Measurements from ENCODE around the gene ADPRHL1.
A peak's percentile ranks its signal among the peaks of the same experiment; 100 is the strongest.
"Not testable (repeated sequence)": the region's sequence is repeated elsewhere in the genome, so short reads cannot be mapped to it uniquely, and the experiment has no call there.

The ADPRHL1 gene

DNA sequence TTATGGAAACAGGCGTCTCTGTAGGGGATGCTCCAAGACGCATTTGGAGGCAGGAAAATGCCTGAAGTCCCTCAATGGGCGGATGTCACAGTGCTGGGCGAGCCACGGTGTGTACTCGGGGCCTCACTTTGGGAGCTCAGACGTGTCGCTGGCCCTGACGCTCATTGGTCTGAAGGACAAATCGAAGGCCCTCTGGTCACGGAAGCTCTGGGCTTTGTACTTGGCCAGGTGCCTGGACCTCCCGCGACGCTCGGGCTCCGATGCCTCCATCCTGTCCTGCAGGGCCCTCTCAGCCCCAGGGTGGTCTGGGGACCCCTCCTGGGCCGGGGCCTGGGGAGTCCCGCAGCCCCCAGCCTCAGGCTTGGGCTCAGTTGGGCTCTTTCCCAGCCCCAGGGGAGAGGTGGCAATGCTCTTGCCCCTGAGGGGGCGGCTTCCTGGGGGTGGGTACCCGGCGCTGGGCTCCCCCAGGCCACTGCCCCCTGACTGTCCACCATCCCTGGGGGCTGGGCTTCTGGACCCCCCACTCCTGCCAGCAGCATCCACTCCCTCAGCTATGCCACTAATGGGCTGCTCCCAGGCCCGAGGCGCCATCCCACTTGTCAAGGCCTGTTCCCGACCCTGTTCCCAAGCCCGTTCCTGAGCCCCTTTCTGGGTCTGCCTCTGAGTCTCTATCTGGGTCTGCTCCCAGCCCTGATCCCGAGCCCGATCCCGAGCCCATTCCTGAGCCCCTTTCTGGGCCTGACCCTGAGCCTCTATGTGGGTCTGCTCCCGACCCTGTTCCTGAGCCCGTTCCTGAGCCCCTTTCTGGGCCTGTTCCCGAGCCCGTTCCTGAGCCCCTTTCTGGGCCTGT is 49.8 kb downstream of the ADPRHL1 start:
- no peak for DNase-seq (ENCODE audit: low read depth in 3 of 3)

DNA sequence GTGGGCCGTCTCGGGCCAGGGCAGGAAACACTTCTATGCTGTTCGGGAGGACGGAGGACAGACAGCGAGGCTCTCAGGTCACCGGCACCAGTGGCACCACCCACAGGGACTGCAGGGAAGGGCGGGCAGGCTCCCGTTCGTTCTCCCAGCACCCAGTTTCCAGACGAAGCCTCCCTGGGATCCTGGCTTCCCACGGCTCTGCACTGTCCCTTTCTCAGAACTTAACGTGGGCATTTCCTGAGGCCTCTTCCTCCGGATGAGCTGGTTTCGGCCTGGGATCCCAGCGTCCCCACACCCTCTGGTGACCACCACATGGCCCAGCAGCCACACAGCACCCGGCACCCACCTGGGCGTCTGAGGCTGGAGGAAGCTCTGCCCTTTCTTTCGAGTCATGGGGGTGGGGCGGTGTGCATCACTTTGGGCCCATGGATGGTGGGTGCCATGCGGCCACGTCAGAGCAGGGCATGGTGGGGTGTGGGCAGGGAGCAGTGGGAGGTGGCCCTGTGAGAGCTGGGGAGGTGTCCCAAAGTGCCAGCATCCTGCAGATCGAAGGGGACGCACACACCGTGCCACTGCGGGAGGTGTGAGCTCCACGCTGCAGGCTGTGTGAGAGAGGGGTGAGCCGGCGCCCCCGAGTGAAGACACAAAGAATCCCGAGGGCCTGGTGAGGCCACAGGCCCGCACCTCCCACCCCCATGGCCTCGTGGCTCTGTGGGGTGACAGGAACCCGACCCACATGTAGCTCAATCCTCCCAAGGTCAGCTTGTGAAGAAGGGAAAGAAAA is 50.6 kb downstream of the ADPRHL1 start:
- no peak for DNase-seq (ENCODE audit: low read depth in 3 of 3)

DNA sequence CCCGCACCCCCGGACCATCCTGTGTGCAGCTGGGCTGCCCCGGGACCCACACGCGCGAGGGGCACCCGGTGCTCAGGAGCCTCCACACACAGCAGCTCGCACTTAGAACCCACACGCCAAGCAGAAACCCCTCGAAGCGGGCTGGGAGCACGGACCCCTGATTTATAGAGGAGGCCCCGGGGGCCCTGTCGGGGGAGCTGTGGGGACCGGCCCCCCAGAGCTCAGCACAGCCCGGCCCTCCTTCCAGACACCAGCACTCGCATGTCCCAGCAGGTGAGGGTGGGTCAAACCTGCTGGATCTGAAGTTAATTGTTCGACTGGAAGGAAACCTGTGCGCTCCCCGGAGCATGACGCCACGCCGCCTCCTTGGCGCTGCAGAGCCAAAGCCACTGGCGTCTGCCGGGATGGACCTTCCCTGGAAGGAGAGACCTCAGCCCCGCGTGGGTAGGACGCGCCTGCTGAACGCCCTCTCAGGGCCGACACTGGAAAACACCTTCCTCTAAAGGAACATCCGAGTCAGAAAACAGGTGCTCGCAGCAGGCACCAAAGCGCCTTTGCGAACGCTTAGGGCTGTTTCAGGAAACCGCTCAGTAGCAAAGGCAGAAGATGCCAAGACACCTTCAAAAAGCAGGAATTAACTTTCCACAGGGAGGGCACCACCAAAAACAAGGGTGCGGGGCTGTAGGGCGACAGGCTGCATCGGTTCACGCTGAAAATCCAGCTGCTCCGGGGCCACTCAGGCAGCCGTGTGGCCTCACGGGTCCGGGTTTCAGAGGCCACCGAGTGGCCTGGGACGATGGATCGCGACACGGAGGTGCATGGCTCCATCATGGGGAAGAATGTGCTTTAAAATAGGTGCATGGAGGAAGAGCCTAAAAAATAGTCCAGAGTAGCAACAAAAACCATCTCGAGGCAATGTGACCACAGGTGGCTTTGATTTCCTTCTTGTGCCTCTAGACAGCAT is 51.6 kb downstream of the ADPRHL1 start:
- no peak for DNase-seq (ENCODE audit: low read depth in 3 of 3)

DNA sequence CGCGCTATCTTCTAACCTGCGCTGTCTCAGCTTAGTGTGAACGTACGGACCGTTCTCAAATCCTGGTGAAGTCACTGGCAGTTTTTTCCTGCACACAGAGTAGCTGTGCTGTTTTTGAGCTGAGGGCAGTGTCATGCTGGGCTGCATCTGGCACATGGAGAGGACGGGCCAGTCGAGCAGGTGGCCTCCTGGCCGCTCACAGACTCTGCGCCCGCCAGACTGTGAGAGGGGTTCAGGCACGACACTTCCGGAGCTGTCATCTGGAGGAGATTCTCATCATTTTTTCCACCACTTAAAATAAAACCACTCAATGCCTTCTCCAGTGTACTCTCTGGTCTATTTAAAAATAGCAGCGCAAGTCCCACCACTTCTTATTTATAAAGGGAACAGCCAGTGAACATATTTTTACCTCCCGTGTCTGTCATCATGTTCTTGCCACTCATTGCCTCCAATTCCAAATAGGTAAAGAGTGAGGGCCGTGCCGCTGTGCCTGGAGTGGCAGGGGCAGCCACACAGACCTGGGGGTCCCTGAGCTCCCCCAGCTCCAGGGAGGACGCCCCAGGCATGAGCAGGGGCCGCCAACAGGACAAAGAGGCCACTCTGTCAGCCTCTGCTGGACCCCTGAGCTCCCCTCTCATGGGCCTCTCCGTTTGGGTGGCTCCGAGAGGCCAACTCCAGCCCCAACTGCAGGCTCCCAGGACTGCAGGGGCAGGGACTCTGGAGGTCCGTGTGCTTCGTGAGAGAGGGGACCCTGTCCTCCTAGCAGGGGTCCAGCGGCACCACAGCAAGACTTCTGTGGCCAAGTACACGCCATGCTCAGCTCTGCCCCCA is 52.5 kb downstream of the ADPRHL1 start:
- no peak for DNase-seq (ENCODE audit: low read depth in 3 of 3)

DNA sequence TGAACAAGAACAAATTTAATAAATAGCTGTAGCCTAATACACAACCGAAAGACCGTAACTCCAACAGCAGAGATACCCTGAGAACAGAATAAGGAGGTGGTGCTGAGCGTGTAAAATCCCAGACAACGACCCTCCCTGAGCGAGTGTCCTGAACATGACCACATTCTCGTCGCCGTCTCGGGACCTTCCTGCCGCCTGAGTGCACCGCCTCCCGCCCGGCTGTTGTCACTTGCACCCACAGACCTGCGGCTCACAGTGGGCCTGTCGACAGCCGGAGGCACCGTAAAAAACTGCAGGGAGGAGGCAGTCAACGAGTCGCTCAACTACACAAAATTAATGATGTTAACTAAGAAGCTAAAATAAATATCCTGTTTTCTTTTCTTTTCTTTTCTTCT is 53.5 kb downstream of the ADPRHL1 start:
- DNase-seq (ENCODE audit: low read depth in 3 of 3), result no peak

DNA sequence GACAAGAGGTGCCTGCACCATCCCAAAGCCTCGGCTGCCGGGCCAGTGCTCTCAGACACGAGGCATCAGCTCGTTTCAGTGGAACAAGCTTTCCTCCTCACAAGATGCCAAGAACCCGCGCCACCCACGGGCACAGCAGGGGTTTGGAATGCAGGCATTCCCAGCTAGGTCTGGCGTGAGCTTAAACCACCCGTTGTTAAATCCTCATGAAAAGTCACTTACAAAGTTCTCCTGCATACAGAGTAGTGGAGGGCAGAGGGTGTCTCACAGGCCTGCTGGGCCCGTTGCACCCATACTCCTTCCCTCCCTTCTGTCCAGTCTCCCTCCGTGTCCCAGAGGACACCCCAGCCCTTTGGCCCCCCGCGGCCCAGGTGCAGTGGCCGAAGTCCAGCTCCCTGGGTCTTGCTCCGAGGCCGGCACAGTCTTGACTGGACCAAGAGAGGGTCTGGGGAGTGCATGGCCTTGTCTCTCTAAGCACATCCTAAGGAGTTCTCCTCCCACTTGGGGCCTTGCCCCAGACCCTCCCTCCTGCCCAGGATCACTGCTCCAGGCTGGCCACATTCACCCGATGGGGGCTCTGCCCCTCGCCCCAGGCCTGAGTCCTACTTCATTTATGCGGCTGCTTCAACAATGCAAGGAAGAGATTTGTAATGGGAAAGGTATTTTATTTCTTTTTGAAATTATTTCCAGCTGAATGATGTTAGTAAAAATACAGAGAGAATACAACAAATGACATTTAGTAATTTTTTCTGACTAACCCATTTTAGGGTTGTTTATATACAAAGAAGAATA is 54.1 kb downstream of the ADPRHL1 start:
- DNase-seq (ENCODE audit: low read depth in 3 of 3), result no peak

DNA sequence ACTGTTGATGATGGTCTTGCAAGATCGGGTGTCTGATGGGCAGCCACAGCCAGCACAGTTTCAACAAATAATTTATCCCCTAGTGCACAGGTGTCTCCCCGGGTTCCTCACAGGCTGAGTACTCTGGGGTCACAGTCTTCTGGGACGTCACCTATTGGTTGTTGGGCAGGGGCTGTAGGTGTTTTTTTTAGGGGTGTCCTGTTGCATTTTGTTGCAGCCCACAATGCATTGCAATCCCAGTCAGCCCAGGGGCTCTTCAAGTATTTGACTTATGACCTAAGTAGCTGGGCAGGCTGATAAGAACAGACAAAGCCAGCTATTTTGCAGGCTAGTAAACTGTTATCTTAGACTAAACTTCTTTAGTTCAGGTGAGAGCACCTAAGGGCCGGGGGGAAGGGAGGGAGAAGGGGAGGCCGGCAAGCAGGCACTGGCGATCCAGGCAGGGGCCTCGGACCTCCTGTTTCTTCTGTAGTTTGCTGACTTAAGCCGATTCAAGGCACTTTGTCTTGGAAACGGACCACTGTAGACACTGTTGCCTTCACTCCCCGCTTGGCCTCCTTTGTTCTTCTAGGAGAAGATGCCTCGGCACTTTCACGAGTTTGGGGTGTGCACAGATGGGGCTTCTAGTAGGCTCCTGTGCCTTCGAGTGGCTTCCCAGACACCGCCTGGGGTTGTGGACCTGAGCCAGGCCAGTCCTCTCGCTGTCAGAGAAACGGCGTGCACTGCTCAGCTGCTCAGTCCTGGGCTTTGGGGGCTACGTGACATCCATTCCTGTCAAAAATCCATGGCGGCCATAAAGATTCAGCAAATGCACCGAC is 55.5 kb downstream of the ADPRHL1 start:
- no peak for DNase-seq (ENCODE audit: low read depth in 3 of 3)

DNA sequence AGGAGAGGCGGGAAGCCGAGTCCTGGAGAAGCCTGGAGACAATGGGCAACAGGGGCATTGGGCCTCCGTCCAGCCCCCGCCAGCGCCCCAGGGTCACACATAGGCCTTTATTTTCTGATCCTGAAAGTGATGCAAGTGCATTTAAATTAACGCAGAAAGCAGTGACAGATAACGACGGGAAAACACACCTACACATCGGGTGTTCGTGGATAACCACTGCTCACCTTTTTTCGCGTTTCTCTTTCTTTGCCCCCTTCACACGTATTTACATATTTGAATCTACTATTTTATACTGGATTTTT is 59.0 kb downstream of the ADPRHL1 start:
- DNase-seq (ENCODE audit: low read depth in 3 of 3), result no peak

DNA sequence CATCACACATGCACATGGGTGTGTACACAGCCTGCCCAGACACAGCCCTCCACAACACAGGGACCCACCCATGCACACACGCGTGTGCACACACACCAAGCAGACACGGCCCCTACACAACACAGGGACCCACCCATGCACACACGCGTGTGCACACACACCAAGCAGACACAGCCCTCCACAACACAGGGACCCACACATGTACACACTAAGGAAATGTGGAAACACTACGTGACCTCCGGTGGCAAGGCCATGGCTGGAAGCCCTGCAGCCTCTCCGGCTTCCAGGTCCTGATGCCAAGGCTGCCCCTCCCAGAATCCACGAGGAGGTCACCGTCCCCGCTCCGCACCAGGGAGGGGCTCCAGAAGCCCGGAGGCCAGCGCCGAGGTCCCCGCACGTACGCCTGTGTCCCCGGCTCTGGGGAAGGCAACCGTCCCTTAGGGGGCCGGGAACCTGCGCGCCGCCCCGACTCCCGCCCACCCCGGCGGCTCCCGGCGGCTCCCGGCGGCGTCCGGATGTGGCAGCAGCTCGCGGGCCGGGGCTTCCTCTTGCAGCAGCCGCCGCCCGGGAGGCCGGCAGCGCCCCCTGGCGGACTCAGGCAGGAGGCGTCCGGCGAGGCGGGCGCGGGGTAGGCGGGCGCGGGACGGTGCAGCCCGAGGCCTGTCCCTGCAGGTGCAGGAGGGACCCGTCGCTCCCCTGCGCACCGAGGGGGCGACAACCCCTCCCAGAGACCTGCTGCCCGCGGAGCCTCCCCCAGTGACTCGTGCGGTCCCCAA is 59.5 kb downstream of the ADPRHL1 start:
- peak; percentile 70 to 77 (median 74) for DNase-seq (ENCODE audit: low read depth in 3 of 3)

DNA sequence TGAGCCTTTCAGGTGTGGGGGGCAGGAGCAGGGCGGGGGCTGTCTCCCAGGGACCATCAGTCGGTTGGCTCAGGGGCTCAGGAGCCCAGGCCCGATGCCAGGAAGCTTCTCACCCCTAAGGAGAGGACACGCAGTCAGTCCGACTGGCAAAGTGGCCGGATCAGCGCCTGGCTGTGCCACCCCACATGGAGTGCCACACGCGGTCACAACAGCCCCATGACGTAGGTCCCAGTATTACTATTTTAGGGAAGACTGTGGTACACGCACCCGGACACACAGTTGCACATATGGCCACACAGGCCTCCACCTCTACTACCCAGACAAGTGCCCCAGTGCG is 60.1 kb downstream of the ADPRHL1 start:
- no peak for DNase-seq (ENCODE audit: low read depth in 3 of 3)

DNA sequence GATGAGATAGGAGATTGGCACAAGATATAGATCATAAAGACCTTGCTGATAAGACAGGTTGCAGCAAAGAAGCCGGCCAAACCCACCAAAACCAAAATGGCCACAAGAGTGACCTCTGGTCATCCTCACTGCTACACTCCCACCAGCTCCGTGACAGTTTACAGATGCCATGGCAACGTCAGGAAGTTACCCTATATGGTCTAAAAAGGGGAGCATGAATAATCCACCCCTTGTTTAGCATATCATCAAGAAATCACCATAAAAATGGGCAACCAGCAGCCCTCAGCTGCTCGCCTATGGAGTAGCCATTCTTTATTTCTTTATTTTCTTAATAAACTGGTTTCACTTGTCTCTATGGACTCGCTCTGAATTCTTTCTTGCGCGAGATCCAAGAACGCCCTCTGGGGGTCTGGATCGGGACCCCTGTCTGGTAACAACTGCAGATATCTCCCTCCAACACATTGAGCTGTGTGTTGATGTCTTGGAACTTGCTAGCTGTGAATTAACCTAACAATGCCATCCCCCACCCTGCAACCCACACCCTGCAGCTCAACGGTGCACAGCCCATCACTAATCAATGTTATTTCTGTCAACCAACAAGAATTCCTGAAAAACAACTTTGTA is 62.3 kb downstream of the ADPRHL1 start:
- no peak for DNase-seq (ENCODE audit: low read depth in 3 of 3)

DNA sequence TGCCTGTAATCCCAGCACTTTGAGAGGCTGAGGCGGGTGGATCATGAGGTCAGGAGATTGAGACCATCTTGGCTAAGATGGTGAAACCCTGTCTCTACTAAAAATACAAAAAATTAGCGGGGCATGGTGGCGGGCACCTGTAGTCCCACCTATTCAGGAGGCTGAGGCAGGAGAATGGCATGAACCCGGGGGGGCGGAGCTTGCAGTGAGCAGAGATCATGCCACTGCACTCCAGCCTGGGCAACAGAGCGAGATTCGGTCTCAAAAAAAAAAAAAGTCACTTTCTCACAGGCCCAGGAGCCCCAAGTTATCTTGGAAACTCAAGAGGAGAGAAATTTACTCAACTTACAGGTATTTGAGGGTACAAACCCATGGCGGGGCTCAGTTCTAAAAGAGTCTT is 63.7 kb downstream of the ADPRHL1 start:
- not testable (repeated sequence) for DNase-seq (ENCODE audit: low read depth in 3 of 3)

DNA sequence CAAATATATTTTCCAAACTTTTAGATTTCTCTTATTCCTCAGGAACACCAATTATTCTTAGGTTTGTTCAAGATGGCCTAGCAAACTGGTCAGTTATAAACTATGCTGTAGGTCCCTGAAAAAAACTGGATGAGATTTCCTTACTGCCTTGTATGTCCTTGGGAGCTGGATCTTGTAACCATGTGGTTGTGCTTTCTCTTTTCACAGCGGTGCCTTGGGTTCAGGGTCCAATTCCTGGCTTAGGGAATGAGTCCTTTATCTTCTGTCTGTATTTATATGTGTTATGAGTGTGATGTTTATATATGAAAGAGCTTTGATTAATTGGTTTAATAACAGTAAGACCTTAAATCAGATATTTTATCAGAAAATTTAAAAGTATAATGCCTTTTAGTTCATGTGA is 65.9 kb downstream of the ADPRHL1 start:
- DNase-seq (ENCODE audit: low read depth in 3 of 3), result no peak

DNA sequence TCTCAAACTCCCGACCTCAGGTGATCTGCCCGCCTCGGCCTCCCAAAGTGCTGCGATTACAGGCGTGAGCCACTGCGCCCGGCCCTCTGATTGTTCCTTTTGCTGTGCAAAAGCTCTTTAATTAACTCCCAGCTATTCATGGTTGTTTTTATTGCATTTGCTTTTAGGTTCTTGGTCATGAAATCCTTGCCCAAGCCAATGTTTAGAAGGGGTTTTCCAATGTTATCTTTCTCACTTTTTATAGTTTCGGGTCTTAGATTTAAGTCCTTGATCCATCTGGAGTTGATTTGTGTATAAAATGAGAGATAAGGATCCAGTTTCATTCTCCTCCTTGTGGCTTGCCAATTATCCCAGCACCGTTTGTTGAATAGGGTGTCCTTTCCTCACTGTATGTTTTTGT is 70.2 kb downstream of the ADPRHL1 start:
- no peak for DNase-seq (ENCODE audit: low read depth in 3 of 3)

DNA sequence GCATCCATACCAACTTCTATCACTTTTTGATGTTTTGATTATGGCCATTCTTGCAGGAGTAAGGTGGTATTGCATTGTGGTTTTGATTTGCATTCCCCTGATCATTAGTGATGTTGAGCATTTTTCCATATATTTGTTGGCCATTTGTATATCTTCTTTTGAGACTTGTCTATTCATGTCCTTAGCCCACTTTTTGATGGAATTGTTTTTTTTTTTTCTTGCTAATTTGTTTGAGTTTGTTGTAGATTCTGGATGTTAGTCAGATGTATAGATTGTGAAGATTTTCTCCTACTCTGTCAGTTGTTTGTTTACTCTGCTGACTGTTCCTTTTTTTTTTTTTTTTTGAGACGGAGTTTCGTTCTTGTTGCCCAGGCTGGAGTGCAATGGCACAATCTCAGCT is 70.7 kb downstream of the ADPRHL1 start:
- not testable (repeated sequence) for DNase-seq (ENCODE audit: low read depth in 3 of 3)

DNA sequence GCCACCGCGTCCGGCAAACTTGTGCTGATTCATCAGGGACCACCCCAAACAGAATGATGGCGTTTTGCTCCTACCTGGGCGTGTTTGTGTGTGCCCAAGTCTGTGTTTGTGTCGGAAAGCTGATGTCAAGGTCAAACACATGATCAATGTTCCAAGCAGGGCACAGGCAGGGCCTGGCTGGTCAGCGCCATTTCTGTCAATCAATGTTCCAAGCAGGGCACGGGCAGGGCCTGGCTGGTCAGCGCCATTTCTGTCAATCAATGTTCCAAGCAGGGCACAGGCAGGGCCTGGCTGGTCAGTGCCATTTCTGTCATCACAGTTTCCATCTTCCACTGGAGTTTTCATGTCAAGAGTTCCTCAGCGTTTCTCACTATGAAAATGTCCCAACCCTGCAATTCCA is 74.5 kb downstream of the ADPRHL1 start:
- DNase-seq (ENCODE audit: low read depth in 3 of 3), result no peak

DNA sequence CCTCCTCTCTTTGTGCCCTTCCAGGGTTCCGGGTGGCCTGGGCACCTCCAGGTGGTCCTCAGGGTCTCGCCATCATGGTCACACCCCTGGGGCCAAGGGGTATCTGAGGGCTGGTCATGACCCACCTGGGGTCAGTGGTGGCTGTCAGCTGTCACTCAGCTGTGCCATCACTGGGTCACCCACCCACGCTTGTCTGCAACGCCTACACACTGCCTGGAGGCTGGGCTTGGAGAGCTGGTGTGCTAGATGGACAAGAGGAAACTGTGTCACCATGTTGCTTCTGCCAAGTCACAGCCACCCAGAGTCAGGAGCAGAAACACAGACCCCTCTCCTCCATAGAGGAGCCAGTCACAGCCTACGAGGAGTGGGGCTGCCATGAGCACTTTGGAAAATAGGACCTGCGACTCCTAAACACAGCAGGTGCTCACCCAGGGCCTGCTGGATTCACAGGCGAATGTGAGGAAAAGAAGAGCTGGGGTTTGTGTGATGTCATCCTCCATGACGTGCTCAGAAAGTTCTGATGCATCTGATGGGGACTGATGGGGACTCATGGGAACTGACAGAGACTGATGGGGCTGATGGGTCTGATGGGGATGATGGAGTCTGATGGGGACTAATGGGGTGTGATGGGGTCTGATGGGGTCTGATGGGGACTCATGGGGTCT is 78.6 kb downstream of the ADPRHL1 start:
- no peak for DNase-seq (ENCODE audit: low read depth in 3 of 3)

Measured in stimulated activated CD4-positive, alpha-beta T cell treated with anti-CD3 and anti-CD28 coated beads, TNF-alpha, amount 100 ng/mL, for 48 hours (primary cell).